Measurements from ENCODE around the gene ABHD8.
A peak's percentile ranks its signal among the peaks of the same experiment; 100 is the strongest.

ABHD8 gene

DNA sequence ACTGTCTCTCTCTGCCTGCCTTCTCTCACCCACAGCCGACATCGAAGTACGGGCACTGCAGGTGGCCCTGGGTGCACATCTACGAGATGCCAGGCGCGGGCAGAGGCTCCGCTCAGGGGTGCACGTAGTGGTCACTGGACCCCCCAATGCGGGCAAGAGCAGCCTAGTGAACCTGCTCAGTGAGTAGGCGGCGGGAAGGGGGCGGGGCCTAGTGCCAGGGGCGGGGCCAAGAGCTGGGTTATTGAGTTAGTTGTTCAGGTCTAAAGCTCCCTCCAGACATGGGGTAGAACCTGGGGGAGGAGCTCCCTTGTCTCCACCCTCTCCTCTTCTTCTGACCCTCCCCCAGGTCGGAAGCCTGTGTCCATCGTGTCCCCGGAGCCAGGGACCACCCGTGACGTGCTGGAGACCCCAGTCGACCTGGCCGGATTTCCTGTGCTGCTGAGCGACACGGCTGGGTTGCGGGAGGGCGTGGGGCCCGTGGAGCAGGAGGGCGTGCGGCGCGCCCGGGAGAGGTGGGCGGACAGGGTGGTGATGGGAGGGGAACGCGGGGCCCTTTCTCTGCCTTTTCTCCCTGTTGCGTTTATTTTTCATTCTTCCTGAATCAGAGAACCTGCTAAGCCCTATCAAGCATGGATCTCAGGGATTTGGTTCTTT lies 36.0 kb upstream of the ABHD8 start:
- H3K4me3 ChIP-seq (ENCODE audit: low read length) = no peak overlapping the region
- peaks cover 29% of the 10 kb centered on the region for H3K4me1 ChIP-seq (ENCODE audit: control insufficient read depth, insufficient read depth, low read length)
- no peak overlapping the region for H3K9ac ChIP-seq (ENCODE audit: low read length)
- H3K36me3 ChIP-seq (ENCODE audit: control insufficient read depth, insufficient read depth, low read length) = no peaks in the 10 kb centered on the region
- no peaks in the 10 kb centered on the region for H3K9me3 ChIP-seq (ENCODE audit: control insufficient read depth, low read length)
- no peaks in the 10 kb centered on the region for H3K27me3 ChIP-seq (ENCODE audit: control insufficient read depth, insufficient read depth, low read length)

GRCh38 chr19:17338433-17339078 lies 35.3 kb upstream of the ABHD8 start:
- Histone ChIP-seq H3K9me3 (ENCODE audit: control insufficient read depth, low read length) (no peaks in the 10 kb centered on the region), H3K36me3 (ENCODE audit: control insufficient read depth, insufficient read depth, low read length) (no peaks in the 10 kb centered on the region), H3K27me3 (ENCODE audit: control insufficient read depth, insufficient read depth, low read length) (no peaks in the 10 kb centered on the region), H3K4me3 (ENCODE audit: low read length) (peak overlapping the region; percentile 98), H3K9ac (ENCODE audit: low read length) (peak overlapping the region; percentile 85), H3K4me1 (ENCODE audit: control insufficient read depth, insufficient read depth, low read length) (peaks cover 35% of the 10 kb centered on the region)

- Histone ChIP-seq H3K9ac (ENCODE audit: low read length) (peak overlapping the region; percentile 85), H3K4me1 (ENCODE audit: control insufficient read depth, insufficient read depth, low read length) (peaks cover 35% of the 10 kb centered on the region), H3K27me3 (ENCODE audit: control insufficient read depth, insufficient read depth, low read length) (no peaks in the 10 kb centered on the region), H3K9me3 (ENCODE audit: control insufficient read depth, low read length) (no peaks in the 10 kb centered on the region), H3K4me3 (ENCODE audit: low read length) (peak overlapping the region; percentile 98), H3K36me3 (ENCODE audit: control insufficient read depth, insufficient read depth, low read length) (no peaks in the 10 kb centered on the region)
Observed at GRCh38 chr19:17337675-17338432, 34.6 kb upstream of the ABHD8 start.

- Histone ChIP-seq H3K9ac (ENCODE audit: low read length) (peak within 1 kb of the TSS; percentile 85), H3K36me3 (ENCODE audit: control insufficient read depth, insufficient read depth, low read length) (no peaks in the 10 kb centered on the region), H3K27me3 (ENCODE audit: control insufficient read depth, insufficient read depth, low read length) (no peaks in the 10 kb centered on the region), H3K4me1 (ENCODE audit: control insufficient read depth, insufficient read depth, low read length) (peaks cover 35% of the 10 kb centered on the region), H3K9me3 (ENCODE audit: control insufficient read depth, low read length) (no peaks in the 10 kb centered on the region), H3K4me3 (ENCODE audit: low read length) (peak within 1 kb of the TSS; percentile 98)
Observed at GRCh38 chr19:17336872-17337674, 33.8 kb upstream of the ABHD8 start, which contains the start of gene GTPBP3. Gene GTPBP3, plus strand, starts transcription at chr19:17337553. Its CDS starts 59 bp downstream, at chr19:17337612.

- H3K27me3 ChIP-seq (ENCODE audit: control insufficient read depth, insufficient read depth, low read length) = peaks cover 5% of the 10 kb centered on the region
- H3K4me3 ChIP-seq (ENCODE audit: low read length) = no peak overlapping the region
- no peaks in the 10 kb centered on the region for H3K9me3 ChIP-seq (ENCODE audit: control insufficient read depth, low read length)
- peaks cover 35% of the 10 kb centered on the region for H3K4me1 ChIP-seq (ENCODE audit: control insufficient read depth, insufficient read depth, low read length)
- no peak overlapping the region for H3K9ac ChIP-seq (ENCODE audit: low read length)
- H3K36me3 ChIP-seq (ENCODE audit: control insufficient read depth, insufficient read depth, low read length) = no peaks in the 10 kb centered on the region
Observed at GRCh38 chr19:17335575-17335974, 32.4 kb upstream of the ABHD8 start.

GRCh38 chr19:17334414-17335409 lies 31.5 kb upstream of the ABHD8 start, which contains the start of gene ANO8:
Gene ANO8, minus strand, starts transcription at chr19:17334855. Its CDS starts 185 bp downstream, at chr19:17334670.
- no peaks in the 10 kb centered on the region for H3K36me3 ChIP-seq (ENCODE audit: control insufficient read depth, insufficient read depth, low read length)
- peaks cover 30% of the 10 kb centered on the region for H3K4me1 ChIP-seq (ENCODE audit: control insufficient read depth, insufficient read depth, low read length)
- H3K4me3 ChIP-seq (ENCODE audit: low read length) = peak within 1 kb of the TSS; percentile 36
- H3K27me3 ChIP-seq (ENCODE audit: control insufficient read depth, insufficient read depth, low read length) = peaks cover 14% of the 10 kb centered on the region
- H3K9me3 ChIP-seq (ENCODE audit: control insufficient read depth, low read length) = no peaks in the 10 kb centered on the region
- peak within 1 kb of the TSS; percentile 77 for H3K9ac ChIP-seq (ENCODE audit: low read length)

GRCh38 chr19:17333611-17334413 lies 30.6 kb upstream of the ABHD8 start:
- Histone ChIP-seq H3K27me3 (ENCODE audit: control insufficient read depth, insufficient read depth, low read length) (peaks cover 23% of the 10 kb centered on the region), H3K4me3 (ENCODE audit: low read length) (peak overlapping the region; percentile 36), H3K9ac (ENCODE audit: low read length) (peak overlapping the region; percentile 77), H3K36me3 (ENCODE audit: control insufficient read depth, insufficient read depth, low read length) (no peaks in the 10 kb centered on the region), H3K4me1 (ENCODE audit: control insufficient read depth, insufficient read depth, low read length) (peaks cover 37% of the 10 kb centered on the region), H3K9me3 (ENCODE audit: control insufficient read depth, low read length) (no peaks in the 10 kb centered on the region)

DNA sequence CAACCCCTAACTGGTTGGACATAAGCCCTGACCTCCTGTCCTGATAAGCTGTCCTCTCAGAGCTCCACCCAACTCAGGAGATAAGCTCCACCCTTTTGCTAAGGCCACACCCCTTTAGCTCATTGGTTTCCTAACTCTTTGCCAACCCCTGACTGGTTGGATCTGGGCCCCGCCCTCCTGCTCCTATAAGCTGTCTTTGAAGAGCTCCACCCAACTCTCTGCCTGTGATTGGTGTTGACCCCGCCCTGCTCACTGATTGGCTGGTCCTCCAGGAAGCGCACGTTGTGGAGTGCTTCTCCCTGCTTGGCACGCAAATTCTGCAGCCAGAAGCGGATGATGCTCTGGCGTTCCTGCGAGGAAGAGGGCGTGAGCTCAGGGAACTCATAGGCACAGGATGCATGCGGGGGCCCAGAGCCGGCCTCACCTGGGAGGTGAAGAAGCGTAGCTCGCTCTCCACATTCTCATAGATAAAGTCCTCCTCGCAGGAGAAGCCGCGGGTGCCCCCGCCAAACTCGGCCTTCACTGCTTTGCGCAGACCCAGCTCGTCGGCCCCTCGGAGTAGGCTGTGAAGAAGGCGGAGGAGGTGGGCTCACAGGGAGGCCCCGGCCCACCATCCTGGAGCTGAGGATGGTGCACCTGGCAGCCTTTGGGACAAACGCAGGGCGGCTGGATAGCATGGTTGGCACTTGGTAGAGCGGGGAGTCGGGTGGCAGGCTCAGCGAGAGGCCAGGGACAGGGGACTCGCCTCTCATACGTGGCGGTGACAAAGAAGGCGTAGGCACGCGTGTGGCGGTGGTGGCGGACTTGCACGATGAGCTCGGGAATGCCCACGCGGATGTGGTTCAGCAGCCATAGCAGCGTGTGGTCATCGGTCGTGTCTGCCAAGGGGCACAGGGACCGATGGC lies 29.7 kb upstream of the ABHD8 start:
- Histone ChIP-seq H3K36me3 (ENCODE audit: control insufficient read depth, insufficient read depth, low read length) (no peaks in the 10 kb centered on the region), H3K4me3 (ENCODE audit: low read length) (no peak overlapping the region), H3K4me1 (ENCODE audit: control insufficient read depth, insufficient read depth, low read length) (peaks cover 35% of the 10 kb centered on the region)

DNA sequence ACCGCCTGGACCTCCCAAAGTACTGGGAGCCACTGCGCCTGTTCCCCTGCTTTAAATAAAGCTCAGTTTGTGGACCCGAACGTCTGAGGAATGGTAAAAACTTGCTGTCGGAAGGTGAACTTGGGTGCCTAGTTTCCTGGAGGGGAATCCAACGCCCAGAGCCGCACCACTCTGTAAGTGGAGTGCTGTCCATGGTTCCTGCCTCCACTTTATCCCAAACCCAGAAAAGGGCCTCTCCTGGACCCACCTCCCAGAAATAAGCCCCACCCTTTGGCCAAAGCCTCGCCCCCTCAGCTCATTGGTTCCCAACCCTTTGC lies 29.1 kb upstream of the ABHD8 start:
- Histone ChIP-seq H3K9me3 (ENCODE audit: control insufficient read depth, low read length) (no peaks in the 10 kb centered on the region), H3K9ac (ENCODE audit: low read length) (no peak overlapping the region), H3K27me3 (ENCODE audit: control insufficient read depth, insufficient read depth, low read length) (peaks cover 24% of the 10 kb centered on the region), H3K36me3 (ENCODE audit: control insufficient read depth, insufficient read depth, low read length) (no peaks in the 10 kb centered on the region), H3K4me3 (ENCODE audit: low read length) (no peak overlapping the region), H3K4me1 (ENCODE audit: control insufficient read depth, insufficient read depth, low read length) (peaks cover 36% of the 10 kb centered on the region)

More for the DNA sequence above, 29.7 kb upstream of the ABHD8 start:
- H3K27me3 ChIP-seq (ENCODE audit: control insufficient read depth, insufficient read depth, low read length) = peaks cover 24% of the 10 kb centered on the region
- H3K9ac ChIP-seq (ENCODE audit: low read length) = no peak overlapping the region
- H3K9me3 ChIP-seq (ENCODE audit: control insufficient read depth, low read length) = no peaks in the 10 kb centered on the region
